K562 (cell line): ENCODE results near the gene TUBA8. TPM values are rescaled to one million over a fixed set of nuclear protein-coding genes. Genes with fewer than 3 reads are reported as not detected.

Experiments
- ATAC-seq: fragments of 200-7000 bp; cut with Tn5 transposase; 3 replicates; pipeline ENCODE4 v1.9.1; 2020; ENCODE audit warnings: moderate library complexity
- BruUV-seq: library from RNA; stranded (reverse); fragments of 400-500 nt; replicated peaks from 2 replicates; lab custom pipeline; 2021; lab: Mats Ljungman, UMichigan
- CTCF ChIA-PET: fragments of 300-600 bp; formaldehyde crosslinking; extraction: SDS; loops from one replicate; lab custom pipeline; 2021; ENCODE audit warnings: low intra/inter-chr PET ratio; lab: Yijun Ruan, JAX
- POLR2A ChIA-PET: fragments of 300-600, 350-650 bp; sonication (Branson Sonifier 250); formaldehyde crosslinking; extraction: SDS; loops from one replicate; lab custom pipeline; 2021; ENCODE audit warnings: antibody characterized with exemption, inconsistent platforms; lab: Yijun Ruan, JAX
- DNase-seq, 4 experiments: peaks; one replicate each; pipeline versions ENCODE4 v3.0.0 to v3.0.0-alpha.2; 2011 to 2018; ENCODE audit warnings: low spot score in 3 of 4, mixed read lengths in 3 of 4; ENCODE audit errors: extremely low read depth in 1 of 4
- FAIRE-seq: peaks from 2 replicates; lab custom pipeline; 2011; peaks lifted over from hg19 to GRCh38; lab: Jason Lieb, UNC
- H2AFZ ChIP-seq: 2 replicates; pipeline ENCODE4 v1.6.0; 2011; ENCODE audit warnings: low read depth, low read length, control low read depth, inconsistent platforms
- H3K27ac ChIP-seq: fragments of 200-600 bp; 3 replicates; pipeline ENCODE4 v1.8.0; 2011; ENCODE audit warnings: low read depth, mild to moderate bottlenecking, control low read depth, inconsistent platforms, low read length, moderate library complexity, mixed read lengths; ENCODE audit errors: extremely low read depth
- H3K27me3 ChIP-seq, 2 experiments: fragments of 300-600 bp in 1 of 2; 2 replicates in 1 of 2; 3 replicates in 1 of 2; pipeline versions ENCODE4 v1.6.0 to v1.8.0; 2011; ENCODE audit warnings: inconsistent platforms in 2 of 2, low read length in 2 of 2, mild to moderate bottlenecking in 1 of 2, mixed read lengths in 1 of 2, moderate library complexity in 1 of 2; ENCODE audit not compliant: control insufficient read depth in 2 of 2, insufficient read depth in 2 of 2
- H3K36me3 ChIP-seq: fragments of 300-600 bp; 3 replicates; pipeline ENCODE4 v1.8.0; 2011; ENCODE audit warnings: mild to moderate bottlenecking, low read length, inconsistent platforms; ENCODE audit not compliant: control insufficient read depth, insufficient read depth
- H3K4me1 ChIP-seq, 2 experiments: fragments of 200-600 bp in 1 of 2; replicated peaks in 1 of 2; 2 replicates in 1 of 2; 3 replicates in 1 of 2; pipeline versions ENCODE4 v1.5.1 to v1.8.0; 2011; ENCODE audit warnings: inconsistent platforms in 2 of 2, low read length in 2 of 2, mild to moderate bottlenecking in 1 of 2, mixed read lengths in 1 of 2, moderate library complexity in 1 of 2; ENCODE audit not compliant: control insufficient read depth in 2 of 2, insufficient read depth in 2 of 2
- H3K4me2 ChIP-seq: 2 replicates; pipeline ENCODE4 v1.6.1; 2011; ENCODE audit warnings: low read length, control low read depth, inconsistent platforms, mixed read lengths; ENCODE audit not compliant: insufficient read depth
- H3K4me3 ChIP-seq: fragments of 200-600 bp; sonication (generic), shearing (Covaris generic); 2 replicates; pipeline ENCODE4 v1.5.1; 2016; ENCODE audit warnings: control low read depth, inconsistent platforms
- H3K79me2 ChIP-seq: fragments of 200-600 bp; 3 replicates; pipeline ENCODE4 v1.8.0; 2011; ENCODE audit warnings: low read length, inconsistent platforms; ENCODE audit not compliant: control insufficient read depth, insufficient read depth
- H3K9ac ChIP-seq, 2 experiments: 2 replicates each; pipeline versions ENCODE4 v1.6.0 to v1.6.1; 2011; ENCODE audit warnings: low read depth in 2 of 2, low read length in 2 of 2, control low read depth in 1 of 2, inconsistent platforms in 1 of 2, mild to moderate bottlenecking in 1 of 2, mixed read lengths in 1 of 2; ENCODE audit not compliant: insufficient read depth in 1 of 2
- H3K9me1 ChIP-seq: one replicate; pipeline ENCODE4 v1.6.0; 2011; ENCODE audit warnings: inconsistent platforms, mild to moderate bottlenecking, low read length, moderate library complexity; ENCODE audit not compliant: control insufficient read depth, insufficient read depth
- H3K9me3 ChIP-seq: replicated peaks from 2 replicates; pipeline ENCODE4 v1.5.1; 2011; ENCODE audit warnings: low read depth, low read length, inconsistent platforms; ENCODE audit not compliant: control insufficient read depth, insufficient read depth
- H4K20me1 ChIP-seq: replicated peaks from 2 replicates; pipeline ENCODE4 v1.6.1; 2011; ENCODE audit warnings: low read length, inconsistent platforms, mixed read lengths; ENCODE audit not compliant: control insufficient read depth, insufficient read depth
- ARID1B ChIP-seq: fragments of 450-650 bp; IDR thresholded peaks from 2 replicates; pipeline ENCODE4 v1.6.1; 2016; ENCODE audit warnings: antibody characterized with exemption, mild to moderate bottlenecking, inconsistent platforms
- ATF1 ChIP-seq, 2 experiments: fragments of 450-650 bp in 1 of 2; IDR thresholded peaks; 2 replicates each; pipeline ENCODE4 v1.6.1; 2016; ENCODE audit warnings: missing compliant biosample characterization in 1 of 2, missing genetic modification characterization in 1 of 2
- ESRRA ChIP-seq: fragments of 450-650 bp; IDR thresholded peaks from 2 replicates; pipeline ENCODE4 v1.6.1; 2014; ENCODE audit warnings: low read depth, mild to moderate bottlenecking, moderate library complexity, borderline replicate concordance
- KDM1A ChIP-seq, 2 experiments: fragments of 450-650 bp; IDR thresholded peaks; 2 replicates each; pipeline ENCODE4 v1.6.1; 2016; ENCODE audit warnings: mild to moderate bottlenecking in 2 of 2
- STAG1 ChIP-seq: sonication (generic); formaldehyde crosslinking; IDR thresholded peaks from 2 replicates; pipeline ENCODE4 v1.5.0; 2020; ENCODE audit warnings: missing genetic modification reagents, borderline replicate concordance
- TAF7 ChIP-seq: fragments of 450-650 bp; IDR thresholded peaks from 2 replicates; pipeline ENCODE4 v1.6.1; 2016; ENCODE audit warnings: missing genetic modification characterization, missing compliant biosample characterization
- ZKSCAN1 ChIP-seq: fragments of 150-350 bp; IDR thresholded peaks from 2 replicates; pipeline ENCODE4 v1.6.1; 2016; ENCODE audit warnings: low read depth, low read length
- whole genome bisulfite sequencing: fragments of 100-300 bp; shearing (Covaris generic); methylation state at CpG from one replicate; pipeline ENCODE4 v1.1.6; 2016; ENCODE audit warnings: low coverage, mixed read lengths; ENCODE audit not compliant: insufficient coverage; ENCODE audit errors: missing lambda C conversion rate; 5-methylcytosine and 5-hydroxymethylcytosine counted together
- in situ Hi-C: fragments of 300-500 bp; cut with MboI; formaldehyde crosslinking; loops from 4 replicates; pipeline ENCODE4 v1.15.0; 2018; ENCODE audit warnings: inconsistent platforms, mixed read lengths
- intact Hi-C: fragments of 100-400 bp; cut with micrococcal nuclease; formaldehyde crosslinking; loops from 2 replicates; pipeline ENCODE4 v1.14.2; 2022
- polyA plus RNA-seq, 8 experiments: library from polyadenylated mRNA; depleted of rRNA in 4 of 8; stranded (reverse) in 5 of 8; unstranded in 3 of 8; fragments of >200 nt; fragmentation: Nextera tagmentation in 2 of 8; fragmentation: Illumina TruSeq in 1 of 8; extraction: Ambion mirVana in 2 of 8; extraction: Trizol in 1 of 8; gene quantifications; 2 replicates each; pipeline versions ENCODE4 v1.2.1 to v1.2.3, GENCODE V29; 2011 to 2014; ENCODE audit warnings: inconsistent platforms in 1 of 8, missing spikeins in 1 of 8
- total RNA-seq, 7 experiments: library from RNA; depleted of rRNA in 6 of 7; stranded (reverse); fragments of >200 nt in 6 of 7; fragmentation: Illumina TruSeq in 2 of 7; extraction: Trizol in 2 of 7; gene quantifications; 2 replicates each; pipeline versions ENCODE4 v1.2.1 to v1.2.3, GENCODE V29; 2011 to 2021; ENCODE audit warnings: low replicate concordance in 1 of 7
- TF ChIP-seq, protein P1 (sequence below), 3 experiments: IDR thresholded peaks in 2 of 3; conservative IDR thresholded peaks in 1 of 3; 2 replicates each; pipeline ENCODE4 v1.5.1; 2011 to 2012; ENCODE audit warnings: low read length in 3 of 3, mild to moderate bottlenecking in 3 of 3, control low read depth in 2 of 3, improper control_type of control experiment in 1 of 3, inconsistent platforms in 1 of 3, low read depth in 1 of 3, mixed read lengths in 1 of 3, moderate library complexity in 1 of 3; ENCODE audit not compliant: insufficient read depth in 2 of 3
- TF ChIP-seq, protein P2 (sequence below), 2 experiments: fragments of 450-650 bp; formaldehyde crosslinking in 1 of 2; IDR thresholded peaks; 2 replicates each; pipeline versions ENCODE4 v1.4.0 to v1.6.1; 2014 to 2020; ENCODE audit warnings: mild to moderate bottlenecking in 2 of 2, borderline replicate concordance in 1 of 2, low read depth in 1 of 2

Gene TUBA8
- total and polyA plus RNA-seq, 9 of the 15 experiments (the other 6 are each of a cell fraction or from before 2014, with no cell fraction given) = 0.07 to 1.1 (median 0.65) TPM

DNA sequence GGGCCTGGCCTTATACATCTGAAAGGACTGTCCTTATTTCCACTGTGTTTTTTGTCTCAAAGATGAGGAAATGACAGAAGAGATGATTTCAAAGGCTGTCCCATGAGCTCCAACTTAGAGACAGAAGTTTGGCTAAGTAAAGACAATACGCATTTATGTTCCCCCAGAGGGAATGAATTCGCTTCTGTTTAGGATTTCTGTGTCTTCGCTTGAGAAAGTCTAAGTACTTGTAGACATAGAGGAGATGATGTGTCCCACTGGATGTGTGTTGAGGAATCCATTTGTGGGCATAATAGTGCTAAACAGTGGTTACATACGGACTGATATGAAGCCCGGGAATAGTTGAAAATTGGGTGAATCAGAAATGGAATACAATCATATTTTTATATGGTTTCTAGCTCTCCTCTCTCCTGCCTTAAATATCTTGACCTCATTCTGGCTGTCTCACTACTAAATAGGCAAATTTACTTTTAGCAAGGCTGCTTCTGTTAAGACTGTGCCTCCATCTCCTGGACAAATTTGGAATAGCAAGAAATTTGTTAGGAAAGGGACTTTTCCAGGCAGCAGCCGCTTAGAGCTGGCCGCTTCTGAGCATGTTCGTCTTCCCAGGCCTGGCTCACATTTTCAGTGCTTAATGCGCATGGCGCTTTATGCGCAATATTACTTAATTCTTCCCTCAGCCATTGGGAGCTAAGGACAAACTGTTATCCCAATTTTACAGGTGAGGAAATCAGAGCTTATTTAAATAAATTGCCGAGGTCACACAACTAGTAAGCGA lies 34.7 kb upstream of the TUBA8 start:
- H3K27me3 ChIP-seq = peaks cover 0 to 2% of the 10 kb centered on the region in 2 experiments; a peak in 1 of 5 replicates
- H3K4me3 ChIP-seq = no peak overlapping the region
- peaks cover 25% of the 10 kb centered on the region for H3K79me2 ChIP-seq
- 10% methylated on average over 13 of the region's 13 CpGs for WGBS
- H2AFZ ChIP-seq = peak overlapping the region; percentile 46
- intact Hi-C loops (loop anchor here (1.0 to 5.0 kb wide), 9 partner anchors 49 to 518 kb away; no protein-coding TSS in a partner anchor), in situ Hi-C loops (loop anchor here (10.0 kb wide), 1 partner anchor 521 kb away; no protein-coding TSS in a partner anchor)
- H4K20me1 ChIP-seq = peaks cover 2% of the 10 kb centered on the region; the same call in 1 of the 2 replicates
- peaks cover 7 to 11% of the 10 kb centered on the region in 2 experiments; a peak in 4 of 5 replicates for H3K4me1 ChIP-seq
- peaks cover 16% of the 10 kb centered on the region for H3K36me3 ChIP-seq
- H3K9ac ChIP-seq = no peak overlapping the region
- DNase-seq = peak; percentile 74 to 89 (median 74)
- H3K4me2 ChIP-seq = peak overlapping the region; percentile 97
- CTCF ChIA-PET = interaction anchor here (0.8 to 4.6 kb wide), 6 partner anchors 50 to 517 kb away, joined by 3 to 82 read pairs (median 8); no protein-coding TSS in a partner anchor
- peak; percentile 89 for FAIRE-seq
- POLR2A ChIA-PET = interaction anchor here (0.7 to 2.7 kb wide), 14 partner anchors 12 to 336 kb away, joined by 3 to 16 read pairs (median 4); no protein-coding TSS in a partner anchor
- BruUV-seq = no TSS peak
- H3K27ac ChIP-seq = no peak overlapping the region
- H3K9me3 ChIP-seq = no peaks in the 10 kb centered on the region
- ATAC-seq = peak; percentile 44
- H3K9me1 ChIP-seq = no peaks in the 10 kb centered on the region
- TF ChIP-seq, protein P1, sequence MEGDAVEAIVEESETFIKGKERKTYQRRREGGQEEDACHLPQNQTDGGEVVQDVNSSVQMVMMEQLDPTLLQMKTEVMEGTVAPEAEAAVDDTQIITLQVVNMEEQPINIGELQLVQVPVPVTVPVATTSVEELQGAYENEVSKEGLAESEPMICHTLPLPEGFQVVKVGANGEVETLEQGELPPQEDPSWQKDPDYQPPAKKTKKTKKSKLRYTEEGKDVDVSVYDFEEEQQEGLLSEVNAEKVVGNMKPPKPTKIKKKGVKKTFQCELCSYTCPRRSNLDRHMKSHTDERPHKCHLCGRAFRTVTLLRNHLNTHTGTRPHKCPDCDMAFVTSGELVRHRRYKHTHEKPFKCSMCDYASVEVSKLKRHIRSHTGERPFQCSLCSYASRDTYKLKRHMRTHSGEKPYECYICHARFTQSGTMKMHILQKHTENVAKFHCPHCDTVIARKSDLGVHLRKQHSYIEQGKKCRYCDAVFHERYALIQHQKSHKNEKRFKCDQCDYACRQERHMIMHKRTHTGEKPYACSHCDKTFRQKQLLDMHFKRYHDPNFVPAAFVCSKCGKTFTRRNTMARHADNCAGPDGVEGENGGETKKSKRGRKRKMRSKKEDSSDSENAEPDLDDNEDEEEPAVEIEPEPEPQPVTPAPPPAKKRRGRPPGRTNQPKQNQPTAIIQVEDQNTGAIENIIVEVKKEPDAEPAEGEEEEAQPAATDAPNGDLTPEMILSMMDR (IDR thresholded peaks at IDR 0.05 in 2 of 3, conservative IDR thresholded peaks at IDR 0.05 in 1 of 3; ENCODE audit: insufficient read depth in 2 of 3, low read depth in 1 of 3, low read length in 3 of 3) = peak; percentile 79 to 98 (median 89)
- TF ChIP-seq ARID1B = no peak
- TF ChIP-seq, protein P2, sequence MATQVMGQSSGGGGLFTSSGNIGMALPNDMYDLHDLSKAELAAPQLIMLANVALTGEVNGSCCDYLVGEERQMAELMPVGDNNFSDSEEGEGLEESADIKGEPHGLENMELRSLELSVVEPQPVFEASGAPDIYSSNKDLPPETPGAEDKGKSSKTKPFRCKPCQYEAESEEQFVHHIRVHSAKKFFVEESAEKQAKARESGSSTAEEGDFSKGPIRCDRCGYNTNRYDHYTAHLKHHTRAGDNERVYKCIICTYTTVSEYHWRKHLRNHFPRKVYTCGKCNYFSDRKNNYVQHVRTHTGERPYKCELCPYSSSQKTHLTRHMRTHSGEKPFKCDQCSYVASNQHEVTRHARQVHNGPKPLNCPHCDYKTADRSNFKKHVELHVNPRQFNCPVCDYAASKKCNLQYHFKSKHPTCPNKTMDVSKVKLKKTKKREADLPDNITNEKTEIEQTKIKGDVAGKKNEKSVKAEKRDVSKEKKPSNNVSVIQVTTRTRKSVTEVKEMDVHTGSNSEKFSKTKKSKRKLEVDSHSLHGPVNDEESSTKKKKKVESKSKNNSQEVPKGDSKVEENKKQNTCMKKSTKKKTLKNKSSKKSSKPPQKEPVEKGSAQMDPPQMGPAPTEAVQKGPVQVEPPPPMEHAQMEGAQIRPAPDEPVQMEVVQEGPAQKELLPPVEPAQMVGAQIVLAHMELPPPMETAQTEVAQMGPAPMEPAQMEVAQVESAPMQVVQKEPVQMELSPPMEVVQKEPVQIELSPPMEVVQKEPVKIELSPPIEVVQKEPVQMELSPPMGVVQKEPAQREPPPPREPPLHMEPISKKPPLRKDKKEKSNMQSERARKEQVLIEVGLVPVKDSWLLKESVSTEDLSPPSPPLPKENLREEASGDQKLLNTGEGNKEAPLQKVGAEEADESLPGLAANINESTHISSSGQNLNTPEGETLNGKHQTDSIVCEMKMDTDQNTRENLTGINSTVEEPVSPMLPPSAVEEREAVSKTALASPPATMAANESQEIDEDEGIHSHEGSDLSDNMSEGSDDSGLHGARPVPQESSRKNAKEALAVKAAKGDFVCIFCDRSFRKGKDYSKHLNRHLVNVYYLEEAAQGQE (IDR thresholded peaks at IDR 0.05; ENCODE audit: borderline replicate concordance) = peak; percentile 95
- TF ChIP-seq, protein P2 (CRISPR knock-in tag; IDR thresholded peaks at IDR 0.05; ENCODE audit: low read depth) = no peak
- TF ChIP-seq ATF1 (CRISPR knock-in tag; IDR thresholded peaks at IDR 0.05) = no peak
- TF ChIP-seq ATF1 (tag; IDR thresholded peaks at IDR 0.05) = no peak
- no peak for TF ChIP-seq ZKSCAN1
- TF ChIP-seq KDM1A (IDR thresholded peaks at IDR 0.05) = peak in 1 of 2 experiments; percentile 33; a peak in 1 of 4 replicates
- 0 out of 2 replicates have a peak, but pooled peaks have one; percentile 12 for TF ChIP-seq TAF7 (tag)
- 0 out of 2 replicates have a peak, but pooled peaks have one; percentile 21 for TF ChIP-seq ESRRA
- peak; percentile 84; the same call in 1 of the 2 replicates for TF ChIP-seq STAG1 (CRISPR knock-in tag)
